ENCODE measurements around the gene PKNOX2. TPM values are rescaled to one million over a fixed set of nuclear protein-coding genes. Genes with fewer than 3 reads are reported as not detected.

Gene PKNOX2
- total and polyA plus RNA-seq, 2 of the 8 experiments (the other 6 are each of a cell fraction or from before 2014, with no cell fraction given) = 2.0 TPM

- H3K9me3 ChIP-seq (ENCODE audit: insufficient read depth in 2 of 2, low read depth in 1 of 2, low read length in 1 of 2) = no peaks in the 10 kb centered on the region
- H3K36me3 ChIP-seq (ENCODE audit: control insufficient read depth in 2 of 4, insufficient read depth in 4 of 4, low read length in 3 of 4) = no peaks in the 10 kb centered on the region
- H3K4ac ChIP-seq (replicated peaks; ENCODE audit: insufficient read length, low read depth, low read length) = no peak overlapping the region
- H4K91ac ChIP-seq (replicated peaks; ENCODE audit: insufficient read length, low read length) = no peak overlapping the region
- no peak overlapping the region for H3K4me2 ChIP-seq (ENCODE audit: insufficient read depth in 1 of 2, low read depth in 2 of 2, low read length in 2 of 2)
- H3K4me1 ChIP-seq (replicated peaks in 1 of 4; ENCODE audit: control insufficient read depth in 3 of 4, insufficient read depth in 4 of 4, low read length in 3 of 4) = peaks cover 0 to 11% (median 6%) of the 10 kb centered on the region in 4 experiments; a peak in 3 of 7 replicates
- H3K79me1 ChIP-seq (ENCODE audit: low read depth, low read length) = no peaks in the 10 kb centered on the region
- peaks cover 0 to 2% (median 0%) of the 10 kb centered on the region in 4 experiments; a peak in 2 of 7 replicates for H3K27me3 ChIP-seq (replicated peaks in 1 of 4; ENCODE audit: control insufficient read depth in 3 of 4, extremely low read depth in 1 of 4, insufficient read depth in 3 of 4, low read length in 3 of 4)
- H4K20me1 ChIP-seq (replicated peaks in 1 of 2; ENCODE audit: control insufficient read depth in 1 of 2, insufficient read depth in 2 of 2, low read length in 2 of 2) = no peaks in the 10 kb centered on the region
- POLR2A ChIA-PET (ENCODE audit: partially characterized antibody) = interaction anchor here (1.4 kb wide), 1 partner anchor 9 kb away, joined by 4 read pairs; no protein-coding TSS in a partner anchor
- 84% methylated on average over 8 of the region's 8 CpGs; no CpG with 5 or more reads in 1 of the 2 experiments for WGBS, 2 experiments (ENCODE audit: extremely low coverage in 1 of 2, insufficient coverage in 1 of 2, insufficient read length in 1 of 2, insufficient replicate concordance in 2 of 2, low coverage in 1 of 2, low lambda C conversion rate in 2 of 2, missing lambda C conversion rate in 1 of 2)
- 0 out of 2 replicates have a peak overlapping the region, but pooled peaks have one; percentile 6 for H2BK12ac ChIP-seq (ENCODE audit: low read depth, low read length)
- H2BK120ac ChIP-seq (replicated peaks; ENCODE audit: low read depth, low read length) = no peak overlapping the region
- H4K8ac ChIP-seq (ENCODE audit: extremely low read depth, insufficient read depth, low read length) = peak overlapping the region; percentile 22; the same call in 1 of the 2 replicates
- H3K4me3 ChIP-seq (ENCODE audit: extremely low read depth in 1 of 4, insufficient read depth in 2 of 4, low read depth in 3 of 4, low read length in 4 of 4) = no peak overlapping the region
- H3K23me2 ChIP-seq (ENCODE audit: low read depth, low read length) = no peaks in the 10 kb centered on the region
- no peak overlapping the region for H3K56ac ChIP-seq (replicated peaks; ENCODE audit: insufficient read length, low read depth, low read length)
- 0 out of 2 replicates have a peak overlapping the region, but pooled peaks have one; percentile 35 for H2BK5ac ChIP-seq (ENCODE audit: low read depth, low read length)
- no peaks in the 10 kb centered on the region for H3K79me2 ChIP-seq (ENCODE audit: control insufficient read depth in 1 of 2, insufficient read depth in 2 of 2, low read length in 2 of 2)
- no peak overlapping the region for H2AFZ ChIP-seq (ENCODE audit: low read length)
- DNase-seq (ENCODE audit: low read depth in 1 of 2, low spot score in 2 of 2) (no peak), FAIRE-seq (no peak)
- CTCF ChIA-PET (ENCODE audit: partially characterized antibody) = interaction anchor here (0.6 to 11.3 kb wide), 9 partner anchors 9 to 172 kb away, joined by 3 to 81 read pairs (median 6); no protein-coding TSS in a partner anchor
- H4K5ac ChIP-seq (ENCODE audit: insufficient read length, low read depth, low read length) = no peak overlapping the region
- H3K14ac ChIP-seq (ENCODE audit: insufficient read length) = no peak overlapping the region
- no peak overlapping the region for H3K23ac ChIP-seq (ENCODE audit: insufficient read length)
- H2AK5ac ChIP-seq (ENCODE audit: low read depth, low read length) = peak overlapping the region; percentile 40; the same call in 1 of the 2 replicates
- peak overlapping the region; percentile 11; the same call in 1 of the 2 replicates for H3K18ac ChIP-seq (ENCODE audit: extremely low read depth, low read length)
- H3K27ac ChIP-seq (ENCODE audit: low read depth, low read length) = no peak overlapping the region
- no peak overlapping the region for H2BK20ac ChIP-seq (ENCODE audit: low read length)
- H2BK15ac ChIP-seq (ENCODE audit: low read length) = 0 out of 2 replicates have a peak overlapping the region, but pooled peaks have one; percentile 1
- no peak overlapping the region for H3K9ac ChIP-seq (replicated peaks in 1 of 4; ENCODE audit: extremely low read depth in 1 of 4, low read depth in 3 of 4, low read length in 3 of 4)
- no peak for TF ChIP-seq RFX5 (IDR thresholded peaks at IDR 0.05; ENCODE audit: borderline replicate concordance, low read depth, low read length)
- no peak for TF ChIP-seq CHD1 (IDR thresholded peaks at IDR 0.05; ENCODE audit: low read depth, low read length)
- no peak for TF ChIP-seq CHD2 (IDR thresholded peaks at IDR 0.05; ENCODE audit: low read length)
- no peak for TF ChIP-seq NANOG (IDR thresholded peaks at IDR 0.05; ENCODE audit: insufficient read depth, low read depth, low read length, poor library complexity, severe bottlenecking)
- TF ChIP-seq KDM1A (IDR thresholded peaks at IDR 0.05; ENCODE audit: borderline replicate concordance, low read length) = no peak
- TF ChIP-seq HDAC6 (IDR thresholded peaks at IDR 0.05; ENCODE audit: low read depth, low read length) = no peak
- no peak for TF ChIP-seq RAD21 (IDR thresholded peaks at IDR 0.05 in 1 of 2, conservative IDR thresholded peaks at IDR 0.05 in 1 of 2; ENCODE audit: low read depth in 2 of 2, low read length in 2 of 2)
- TF ChIP-seq TBP (IDR thresholded peaks at IDR 0.05; ENCODE audit: low read depth, low read length) = no peak
Measured at GRCh38 chr11:125286486-125286885, 121.9 kb downstream of the PKNOX2 start.

Data from H1 (cell line).